Measurements from ENCODE around the gene VSIG4.
"Not testable (repeated sequence)": the region's sequence is repeated elsewhere in the genome, so short reads cannot be mapped to it uniquely, and the experiment has no call there.

Gene VSIG4

DNA sequence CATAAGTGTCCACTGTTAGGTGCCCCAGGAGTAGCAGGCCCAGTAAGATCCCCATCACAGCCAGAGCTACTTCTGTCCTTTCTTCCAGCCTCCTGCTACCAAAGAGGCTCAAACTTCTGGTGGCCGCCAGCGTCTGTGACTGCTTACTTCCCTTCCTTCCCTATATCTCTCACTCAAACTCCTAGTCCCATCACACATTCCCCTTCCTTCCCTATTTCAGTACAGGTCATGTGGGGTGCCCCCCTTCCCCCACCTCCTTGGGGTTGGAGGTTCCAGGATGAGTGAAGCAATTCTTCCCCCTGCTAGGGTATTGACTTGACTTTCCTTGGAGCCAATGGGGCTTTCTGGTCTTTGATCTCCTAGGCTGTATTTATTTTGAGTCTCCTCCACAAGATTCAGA is at the start of gene VSIG4:
VSIG4 (minus strand) TSS at position 137 of the 400 bp plus-strand sequence; CDS start at position 55, 82 bp downstream.
- DNase-seq (ENCODE audit: low spot score) = no peak

DNA sequence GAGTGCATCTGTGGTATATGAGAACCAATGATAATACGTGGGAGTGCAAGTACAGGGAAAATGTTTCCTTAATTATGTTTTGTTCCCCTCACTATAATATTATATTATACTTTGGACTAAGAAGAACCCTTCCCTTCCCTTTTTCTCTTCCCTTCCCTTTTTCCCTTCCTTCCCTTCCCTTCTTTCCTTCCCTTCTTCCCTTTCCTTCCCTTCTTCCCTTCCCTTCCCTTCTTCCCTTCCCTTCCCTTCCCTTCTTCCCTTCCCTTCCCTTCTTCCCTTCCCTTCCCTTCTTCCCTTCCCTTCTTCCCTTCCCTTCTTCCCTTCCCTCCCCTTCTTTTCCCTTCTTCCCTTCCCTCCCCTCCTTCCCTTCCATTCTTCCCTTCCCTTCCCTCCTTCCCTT is 36.9 kb upstream of the VSIG4 start:
- no peak for DNase-seq (ENCODE audit: low spot score)

DNA sequence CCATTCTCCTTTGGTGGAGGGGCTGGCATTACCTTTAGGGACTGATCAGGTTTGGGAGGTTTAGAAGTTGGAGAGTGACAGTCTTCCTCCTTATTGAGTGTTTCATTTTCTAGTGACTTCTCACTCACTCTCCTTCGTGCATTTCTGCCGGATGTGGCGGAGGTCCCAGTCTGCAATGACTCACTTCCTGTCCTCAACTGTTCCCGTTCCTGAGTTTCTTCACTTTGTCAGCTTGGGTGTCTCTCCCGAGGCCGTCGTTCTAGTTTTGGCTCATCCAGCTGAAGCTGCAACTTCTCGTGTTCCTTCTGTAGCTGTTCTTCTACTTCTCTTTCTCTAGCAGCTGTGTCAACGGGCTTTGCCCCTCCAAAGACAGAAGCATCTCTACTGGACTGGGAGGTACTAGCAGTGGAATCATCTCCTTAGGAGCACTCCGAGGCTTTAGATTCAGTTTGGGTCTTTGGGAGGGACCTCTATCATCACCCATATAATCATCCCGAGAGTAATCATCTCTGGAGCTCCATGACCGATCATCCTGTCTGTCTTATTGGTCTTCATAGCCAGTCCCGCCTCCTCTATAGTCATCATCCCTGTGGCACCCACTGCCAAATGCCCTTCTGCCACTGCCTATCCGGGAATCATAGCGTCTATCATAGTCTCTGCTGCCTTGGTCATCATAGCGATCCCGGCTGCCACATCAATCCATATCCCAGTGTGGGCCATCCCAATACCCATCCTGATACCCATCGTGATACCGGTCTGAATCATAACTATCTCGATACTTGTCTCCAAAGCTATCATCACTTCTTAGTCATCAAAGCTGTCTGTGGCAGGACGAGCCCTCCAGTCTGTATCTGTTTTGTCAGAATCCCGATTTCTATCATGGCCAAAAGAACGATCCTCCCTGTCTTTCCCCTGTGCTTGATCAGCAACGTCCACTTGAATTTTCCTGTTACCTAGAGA is 35.3 kb upstream of the VSIG4 start:
- DNase-seq (ENCODE audit: low spot score) = peak; percentile 7

DNA sequence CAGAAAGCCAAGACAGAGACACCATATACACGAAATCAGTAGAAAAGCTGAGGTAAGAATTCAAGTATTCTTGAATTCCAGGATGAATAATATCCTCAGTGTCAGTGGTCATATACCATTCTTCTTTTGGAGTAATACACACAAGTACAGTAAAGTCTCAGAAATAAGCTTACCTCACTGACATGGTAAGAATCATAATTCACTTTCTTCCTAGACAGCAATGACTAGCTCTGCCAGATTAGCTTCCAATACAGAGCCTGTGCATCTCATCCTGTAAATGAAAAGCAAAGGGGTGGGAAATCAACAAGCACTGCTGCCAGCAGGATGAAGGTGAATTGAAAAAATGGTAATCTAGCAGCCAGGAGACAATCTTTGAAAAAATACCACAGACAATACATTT is 31.2 kb upstream of the VSIG4 start:
- DNase-seq (ENCODE audit: low spot score) = no peak

- DNase-seq (ENCODE audit: low spot score) = no peak
Observed at GRCh38 chrX:66064261-66064660, 24.4 kb upstream of the VSIG4 start.

GRCh38 chrX:66057019-66057418 is 17.1 kb upstream of the VSIG4 start:
- DNase-seq (ENCODE audit: low spot score) = not testable (repeated sequence)

DNA sequence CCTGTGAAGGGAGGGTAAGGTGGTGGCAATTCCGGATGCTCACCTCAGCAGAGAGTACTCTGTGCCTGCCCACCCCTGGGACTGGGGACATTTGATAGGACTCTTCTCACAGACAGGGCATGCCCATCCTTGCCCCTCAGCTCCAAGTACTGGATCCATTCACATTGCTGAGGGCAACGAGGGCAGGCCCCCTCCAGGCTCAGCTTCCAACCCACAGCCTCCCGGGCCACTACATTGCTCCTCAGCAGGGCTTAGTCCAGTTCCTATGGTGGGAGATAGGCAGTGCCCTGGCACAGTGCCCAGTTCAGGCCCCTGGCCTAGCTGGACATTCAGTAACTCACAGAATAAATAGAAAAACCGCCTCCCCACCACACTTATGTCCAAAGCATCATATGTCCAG is 15.1 kb upstream of the VSIG4 start:
- no peak for DNase-seq (ENCODE audit: low spot score)

DNA sequence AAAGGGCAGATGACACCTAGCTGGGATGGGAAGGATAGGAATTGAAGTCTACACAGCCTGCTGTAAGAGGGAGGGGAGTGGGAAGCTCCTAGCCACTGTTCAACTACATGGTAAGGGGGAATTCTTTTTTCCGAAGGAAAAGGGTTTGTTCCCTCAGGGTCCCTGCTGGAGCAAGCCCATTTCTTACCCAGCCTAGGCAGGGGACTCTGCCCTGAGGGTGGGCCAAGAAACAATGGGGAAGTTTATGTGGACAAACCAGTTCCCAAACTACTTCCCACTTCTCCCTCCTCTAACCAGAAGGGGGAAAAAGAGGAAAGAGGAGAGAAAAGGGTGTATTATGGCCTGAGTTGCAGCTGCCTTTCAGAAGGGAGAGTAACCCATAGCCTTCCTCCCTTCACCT is 13.5 kb upstream of the VSIG4 start:
- DNase-seq (ENCODE audit: low spot score) = no peak

GRCh38 chrX:66051980-66052379 is 12.1 kb upstream of the VSIG4 start:
- no peak for DNase-seq (ENCODE audit: low spot score)

DNA sequence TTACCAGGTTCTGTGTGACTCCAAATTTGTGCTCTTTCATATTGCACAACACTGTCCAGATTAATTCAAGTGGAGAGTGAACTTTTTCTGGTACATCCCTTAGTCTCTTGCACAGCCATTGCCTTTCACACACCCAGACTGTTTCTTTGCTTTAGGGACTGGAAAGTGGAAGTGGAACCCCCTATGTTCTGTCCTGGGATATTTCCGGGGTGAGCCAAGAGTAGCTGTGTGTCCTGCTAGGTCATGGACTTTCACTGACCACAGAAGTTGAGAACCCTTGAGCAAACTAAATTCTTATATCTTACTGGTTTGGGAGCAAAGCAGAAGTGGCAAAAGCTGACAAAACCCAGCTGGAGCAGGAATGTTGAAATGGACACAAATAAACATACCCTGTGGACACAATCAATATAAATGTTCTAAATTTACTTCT is 10.3 kb upstream of the VSIG4 start:
- peak; percentile 9 for DNase-seq (ENCODE audit: low spot score)

DNA sequence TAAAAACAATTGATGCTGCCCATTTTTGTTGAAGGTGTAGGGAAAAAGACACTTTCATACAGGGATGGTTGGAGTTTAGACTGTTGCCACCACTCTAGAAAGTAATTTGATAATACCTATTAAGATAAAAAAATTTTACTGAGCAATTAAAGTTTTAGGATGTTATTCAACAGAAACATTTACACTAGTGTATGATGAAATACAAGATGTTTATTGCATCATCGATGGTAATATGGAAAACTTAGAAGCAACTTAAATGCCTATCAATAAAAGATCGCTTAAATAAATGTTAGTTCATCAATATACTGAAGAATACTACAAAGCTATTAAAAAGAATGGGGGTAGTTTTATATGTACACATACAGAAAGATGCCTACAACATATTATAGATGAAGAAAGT is 9.2 kb upstream of the VSIG4 start:
- DNase-seq (ENCODE audit: low spot score) = no peak

DNA sequence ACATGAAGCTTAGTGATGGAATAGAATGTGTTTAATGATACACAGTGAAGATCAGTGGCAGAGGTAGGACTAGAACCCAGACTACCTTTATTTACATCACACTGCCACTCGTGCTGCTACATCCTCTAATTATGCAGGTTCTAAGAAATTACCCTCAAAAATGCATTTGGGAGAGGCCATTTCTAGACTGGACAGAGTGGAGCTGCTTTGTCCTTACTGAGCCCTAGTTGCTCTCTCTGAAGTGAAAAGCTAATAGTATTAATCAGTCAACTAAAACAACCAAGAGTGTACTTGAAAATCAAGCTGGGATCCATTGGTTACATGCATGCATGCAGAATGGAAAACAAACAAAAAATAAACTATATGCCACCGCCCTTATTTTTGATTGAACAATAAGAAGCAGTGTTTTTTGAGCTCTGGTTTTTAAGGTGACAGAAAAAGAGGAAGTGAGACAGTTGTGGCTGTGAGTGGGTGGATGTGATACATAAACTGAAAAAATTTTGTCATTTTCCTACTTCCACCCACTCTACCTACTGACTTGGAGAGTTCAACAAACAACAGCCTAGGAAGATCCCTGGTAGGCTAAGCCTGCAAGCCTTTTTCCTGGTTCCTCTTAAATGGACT is 6.8 kb upstream of the VSIG4 start:
- DNase-seq (ENCODE audit: low spot score) = no peak

GRCh38 chrX:66045894-66046293 is 6.0 kb upstream of the VSIG4 start:
- DNase-seq (ENCODE audit: low spot score) = no peak

DNA sequence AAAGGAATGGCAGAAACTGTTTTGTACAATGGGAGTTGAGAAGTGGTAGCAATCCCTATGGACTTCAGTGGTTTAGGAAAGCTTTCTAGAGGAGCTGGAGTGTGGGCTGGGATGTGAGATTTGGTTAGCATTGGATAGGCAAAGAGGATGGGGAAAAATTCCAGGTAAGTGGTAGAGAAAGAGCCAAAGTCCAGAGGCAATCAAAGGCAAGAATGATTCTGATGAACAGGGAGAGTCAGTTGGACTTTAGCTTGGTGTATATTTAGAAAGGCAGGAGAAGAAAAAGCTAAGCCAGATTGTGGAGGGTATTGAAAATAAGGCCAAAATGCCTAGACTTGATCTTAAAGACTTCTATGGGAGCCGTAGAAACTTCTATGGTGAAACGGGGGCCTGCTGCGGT is 3.7 kb upstream of the VSIG4 start:
- no peak for DNase-seq (ENCODE audit: low spot score)

DNA sequence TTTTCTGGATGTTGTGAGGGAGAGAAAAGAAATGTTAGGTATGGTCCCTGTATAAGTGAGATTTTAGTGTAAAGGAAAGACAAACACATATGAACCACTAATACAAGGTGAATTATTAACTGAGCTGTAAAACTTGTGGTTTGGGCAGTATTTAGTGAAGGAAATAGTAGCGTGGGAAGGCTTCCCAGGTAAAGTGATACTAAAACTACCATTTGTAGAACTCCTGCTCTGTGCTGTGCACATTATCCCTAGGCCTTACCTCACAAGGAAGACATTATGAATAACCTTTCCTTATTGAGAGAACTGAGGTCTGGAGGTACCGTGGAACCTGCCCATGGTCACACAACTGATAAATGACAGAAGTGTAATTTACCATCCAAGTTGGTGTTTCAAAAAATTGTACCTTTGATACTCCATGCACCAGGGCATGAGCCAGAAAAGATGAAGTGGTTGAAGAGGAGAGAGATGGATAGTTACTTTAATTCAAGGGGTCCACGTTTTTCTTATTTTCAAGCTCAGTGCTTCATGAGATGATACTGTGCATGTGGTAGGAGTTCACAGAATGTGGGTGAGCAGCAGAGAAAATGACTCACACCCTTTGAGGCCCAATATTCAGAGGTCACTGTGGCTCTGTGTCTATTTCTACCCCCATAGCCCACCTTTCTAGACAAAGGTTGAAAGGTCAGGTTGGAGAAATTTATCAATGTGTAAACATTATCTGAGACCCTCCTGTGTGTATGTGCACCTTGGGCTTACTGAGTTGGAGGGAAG is 2.6 kb upstream of the VSIG4 start:
- DNase-seq (ENCODE audit: low spot score) = no peak

DNA sequence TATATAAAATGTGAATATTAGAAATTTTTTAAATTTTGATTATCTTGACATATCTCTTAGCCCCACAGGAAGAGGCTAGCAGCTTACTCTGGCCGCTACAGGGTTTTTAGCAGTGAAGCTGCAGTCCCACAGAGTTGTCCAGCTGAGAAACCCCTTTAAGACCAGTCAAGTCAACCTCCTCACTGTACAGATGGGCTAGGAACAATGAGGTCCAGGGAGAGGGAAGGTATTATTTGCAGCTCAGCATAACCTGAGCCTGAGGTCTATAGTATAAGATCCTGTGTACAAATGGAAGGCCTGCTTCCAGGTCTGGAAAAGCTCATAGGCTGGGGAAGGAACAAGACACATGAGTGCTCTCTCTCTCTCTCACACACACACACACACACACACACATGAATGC is 1.8 kb downstream of the VSIG4 start:
- no peak for DNase-seq (ENCODE audit: low spot score)

DNA sequence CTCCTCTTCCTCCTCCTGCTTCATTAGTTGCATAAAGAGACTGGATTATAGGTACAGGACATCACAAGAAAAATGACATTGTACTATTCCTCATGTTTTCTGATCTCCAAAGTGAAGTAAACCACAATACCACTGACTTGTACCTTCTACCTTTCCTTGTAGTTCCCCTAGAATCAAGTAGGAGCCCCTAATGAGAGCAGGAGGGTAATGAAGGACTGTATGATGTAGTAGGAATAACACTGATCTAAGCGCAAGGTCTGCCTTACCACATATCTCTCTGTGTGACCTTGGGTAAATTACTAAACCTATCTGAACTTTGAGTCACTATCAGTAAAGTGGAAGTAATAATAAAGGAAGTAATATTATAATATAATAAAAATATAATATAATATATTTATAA is 3.6 kb downstream of the VSIG4 start:
- no peak for DNase-seq (ENCODE audit: low spot score)

DNA sequence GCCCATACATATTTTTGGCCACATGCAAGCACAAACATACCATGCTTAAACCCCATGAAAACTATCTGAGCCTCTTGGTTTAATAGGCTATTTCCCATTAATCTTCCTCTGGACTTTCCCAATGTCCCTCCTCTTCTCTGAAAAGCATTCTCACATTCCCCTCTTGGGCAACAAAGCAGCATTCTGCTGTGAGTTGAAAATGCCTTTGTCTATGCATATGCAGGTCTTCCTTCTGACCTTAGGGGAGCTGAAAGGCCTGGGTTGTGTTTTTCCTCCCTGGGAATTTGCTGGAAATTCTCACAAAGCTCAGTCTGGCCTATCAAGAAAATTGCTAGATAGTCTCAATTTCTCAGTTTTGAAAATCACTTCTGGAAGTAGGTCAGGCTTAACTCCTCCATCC is 4.2 kb downstream of the VSIG4 start:
- no peak for DNase-seq (ENCODE audit: low spot score)

DNA sequence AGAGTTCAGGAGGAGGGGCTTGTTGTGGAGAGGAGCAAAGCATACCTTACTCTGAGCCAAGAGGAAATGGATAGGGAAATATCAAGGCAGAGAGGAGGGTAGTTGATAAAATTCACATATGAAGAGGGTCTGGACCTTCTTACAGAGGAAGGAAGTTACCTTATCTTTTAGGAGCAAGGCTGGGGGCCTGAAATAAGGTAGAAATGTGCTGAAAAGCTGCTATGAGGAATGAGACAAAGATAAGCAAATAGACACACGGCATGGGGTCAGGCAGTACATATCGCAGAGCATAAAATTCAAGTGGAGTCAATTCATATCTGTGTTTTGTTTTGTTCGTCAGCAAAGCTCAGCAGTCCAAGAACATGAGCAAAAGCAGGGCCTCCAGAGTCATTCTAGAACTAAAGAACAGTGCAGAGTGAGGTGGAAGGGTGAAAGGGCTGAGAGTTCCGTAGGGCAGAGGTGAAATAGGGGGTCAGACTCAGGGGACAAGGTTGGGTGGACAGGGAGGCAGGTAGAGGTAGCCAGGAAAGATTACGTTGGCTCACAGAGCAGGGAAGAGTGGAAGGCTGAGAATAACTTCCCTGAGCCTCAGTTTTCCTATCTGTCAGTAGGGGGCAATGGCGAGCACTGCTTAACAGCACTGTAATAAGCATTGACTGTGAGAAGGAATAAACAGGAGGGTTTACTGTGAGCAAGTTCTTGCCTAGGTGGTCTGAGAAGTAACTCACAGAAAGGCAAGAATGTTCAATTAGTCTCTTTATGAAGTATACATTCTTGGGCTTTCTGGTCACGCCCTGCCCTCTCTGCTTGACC is 9.2 kb downstream of the VSIG4 start:
- no peak for DNase-seq (ENCODE audit: low spot score)

DNA sequence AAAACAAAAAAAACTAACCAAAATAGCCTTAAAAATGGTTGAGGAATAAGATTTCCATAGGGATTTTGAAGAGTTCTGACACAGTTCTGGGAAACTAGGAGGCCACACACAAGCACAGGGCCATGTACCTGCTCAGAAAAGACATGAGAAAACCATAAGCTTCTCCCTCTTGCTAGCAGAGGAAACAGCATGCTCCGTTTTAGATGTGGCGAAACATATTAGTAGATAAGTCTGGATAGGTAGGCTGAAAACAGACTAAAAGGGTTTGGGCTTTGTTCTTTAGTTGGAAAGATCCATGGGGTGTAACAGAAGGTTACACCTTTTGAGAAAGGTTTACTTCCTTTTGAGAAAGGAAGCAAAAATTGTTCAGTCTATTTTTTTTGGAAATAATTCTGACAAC is 10.9 kb downstream of the VSIG4 start:
- DNase-seq (ENCODE audit: low spot score) = no peak

DNA sequence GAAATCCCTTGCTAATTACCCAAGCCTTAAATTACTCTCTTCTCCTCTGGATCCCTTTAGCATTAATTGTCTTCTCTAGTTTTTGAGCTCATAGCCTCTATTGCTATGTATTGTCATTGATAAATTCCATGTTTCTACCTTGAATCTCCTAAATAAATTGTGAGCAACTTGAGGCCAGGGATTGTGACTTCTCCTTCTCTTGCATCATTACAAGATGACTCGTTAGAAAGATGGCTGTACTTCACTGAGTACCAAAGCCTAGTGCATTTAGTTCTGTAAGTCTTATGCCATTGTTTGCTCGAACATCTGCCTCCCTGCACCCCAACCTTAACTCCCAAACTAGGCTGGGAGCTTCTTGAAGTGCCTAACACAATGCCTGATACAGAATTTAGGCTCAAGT is 15.3 kb downstream of the VSIG4 start:
- DNase-seq (ENCODE audit: low spot score) = no peak

DNA sequence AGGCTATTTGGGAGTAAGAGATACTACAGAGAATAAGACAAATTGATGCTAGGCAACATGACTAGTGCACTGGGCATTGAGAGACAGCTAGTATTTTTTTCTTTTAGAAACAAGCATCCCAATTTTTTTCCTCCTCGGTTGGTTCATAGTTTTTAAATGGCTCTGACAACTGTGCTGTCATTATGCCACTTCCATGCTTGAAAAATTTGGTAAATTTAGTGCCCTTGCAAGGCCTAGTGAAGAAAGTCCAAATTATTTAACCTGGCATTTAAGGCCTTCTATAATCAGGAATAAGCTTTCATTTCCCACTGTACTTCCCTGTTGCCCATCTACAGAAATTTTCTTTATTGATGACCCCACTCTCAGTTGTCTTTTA is 15.8 kb downstream of the VSIG4 start:
- no peak for DNase-seq (ENCODE audit: low spot score)

Measured in putamen (tissue), 1 donor.